Activated naive CD4-positive, alpha-beta T cell treated with anti-CD3 and anti-CD28 coated beads, Interleukin-2, amount 50 U/mL, for 72 hours (primary cell): ENCODE measurements around the gene DDX39A. TPM values are rescaled to one million over a fixed set of nuclear protein-coding genes. Genes with fewer than 3 reads are reported as not detected.

ENCODE experiments used
- ATAC-seq, 2 donors: fragments of 150-1000 bp; cut with Tn5 transposase; 2 replicates each; pipeline ENCODE4 v1.10.0; 2021; ENCODE audit warnings: mild to moderate bottlenecking in 2 of 2, moderate library complexity in 2 of 2
- DNase-seq, 2 donors: peaks; one replicate each; pipeline ENCODE4 v3.0.0; 2021 to 2022; ENCODE audit warnings: low spot score in 2 of 2
- H3K27ac Mint-ChIP-seq, 2 donors: one replicate each; pipeline ENCODE4 v1.8.0; 2022; ENCODE audit warnings: mild to moderate bottlenecking in 2 of 2, mixed read lengths in 2 of 2
- H3K36me3 Mint-ChIP-seq, 2 donors: one replicate each; pipeline ENCODE4 v1.8.0; 2022; ENCODE audit warnings: mixed read lengths in 2 of 2
- H3K9me3 Mint-ChIP-seq, 2 donors: one replicate each; pipeline ENCODE4 v1.8.0; 2022; ENCODE audit warnings: mixed read lengths in 2 of 2
- total RNA-seq, 2 donors: library from RNA; stranded (reverse); gene quantifications; one replicate each; pipeline ENCODE4 v1.2.3, GENCODE V29; 2022

The DDX39A gene
- total RNA-seq, 2 donors from 2014 or later, result 208 to 217 TPM

DNA sequence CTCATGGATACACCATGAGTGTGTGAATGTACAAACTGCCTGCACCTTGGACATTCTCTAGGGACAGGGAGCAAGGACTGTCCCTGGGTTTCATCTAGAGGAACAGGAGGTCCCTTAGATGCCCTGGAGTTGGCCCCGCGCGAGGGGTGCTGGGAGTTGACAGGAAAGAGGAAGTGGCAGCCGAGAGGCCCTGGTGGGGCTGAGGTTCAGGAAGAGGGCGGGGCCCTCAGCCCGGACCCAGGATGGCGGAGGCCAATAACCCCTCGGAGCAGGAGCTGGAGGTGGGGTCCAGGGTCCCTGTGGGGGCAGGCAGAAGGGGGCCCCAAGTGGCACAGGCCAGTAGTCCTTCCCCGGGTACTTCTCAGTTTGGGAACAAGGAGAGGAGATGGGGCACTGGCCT is 20.9 kb upstream of the DDX39A start:
- Mint-ChIP-seq H3K36me3 (peaks cover 18 to 21% of the 10 kb centered on the region in 2 donors), H3K27ac (peak overlapping the region; percentile 93 to 97), H3K9me3 (no peaks in the 10 kb centered on the region)
- ATAC-seq, result peak; percentile 95 to 98
- DNase-seq, result peak; percentile 78 to 79

DNA sequence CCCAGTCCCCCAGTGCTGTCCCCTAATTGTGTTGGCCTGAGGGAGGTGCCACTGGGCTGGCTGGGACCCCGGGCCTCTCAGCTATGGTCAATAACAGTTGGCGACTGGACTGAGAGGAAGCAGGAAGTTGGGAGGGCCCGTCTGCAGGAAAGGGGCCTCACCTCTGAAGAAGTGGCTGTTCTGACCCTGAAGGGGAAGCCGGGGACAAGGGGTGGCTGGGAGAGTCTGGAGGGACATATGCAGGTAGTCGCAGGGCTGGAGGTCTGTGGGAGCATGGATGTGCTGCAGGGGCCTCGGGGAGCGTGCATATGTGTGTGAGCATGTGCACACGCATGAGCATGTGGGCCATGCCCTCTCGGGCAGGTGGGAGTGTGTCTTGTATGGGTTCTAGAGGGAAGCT is 19.9 kb upstream of the DDX39A start:
- H3K36me3 Mint-ChIP-seq, result peaks cover 12 to 18% of the 10 kb centered on the region in 2 donors

DNA sequence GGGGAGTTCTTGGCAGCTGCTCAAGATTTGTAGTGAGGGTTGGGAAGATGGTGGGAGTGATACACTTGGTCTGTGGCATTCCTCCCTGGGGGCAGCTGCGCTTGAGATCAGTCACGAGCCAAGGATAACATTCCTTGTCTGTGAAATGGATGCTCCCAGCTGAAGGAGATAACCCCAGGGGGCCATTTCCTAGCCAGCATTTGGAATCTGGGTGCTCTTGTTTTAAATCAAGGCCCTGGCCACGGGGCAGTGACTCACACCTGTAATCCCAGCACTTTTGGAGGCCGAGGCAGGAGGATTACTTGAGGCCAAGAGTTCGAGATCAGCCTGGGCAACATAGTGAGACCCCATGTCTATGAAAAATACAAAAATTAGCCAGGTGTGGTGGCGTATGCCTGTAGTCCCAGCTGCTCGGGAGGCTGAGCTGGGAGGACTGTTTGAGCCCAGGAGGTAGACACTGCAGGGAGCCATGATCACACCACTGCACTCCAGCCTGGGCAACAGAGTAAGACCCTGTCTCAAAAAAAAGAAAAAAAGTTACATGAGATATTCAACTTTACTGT is 18.5 kb upstream of the DDX39A start:
- DNase-seq (no peak), ATAC-seq (no peak)
- peaks cover 6 to 8% of the 10 kb centered on the region in 2 donors for H3K36me3 Mint-ChIP-seq
- H3K9me3 Mint-ChIP-seq, result no peaks in the 10 kb centered on the region
- peak overlapping the region; percentile 39 to 44 for H3K27ac Mint-ChIP-seq

More for the DNA sequence above, 19.9 kb upstream of the DDX39A start:
- DNase-seq, result no peak
- H3K27ac Mint-ChIP-seq, result peak overlapping the region in 1 of 2 donors; percentile 93
- no peaks in the 10 kb centered on the region for H3K9me3 Mint-ChIP-seq
- no peak for ATAC-seq

DNA sequence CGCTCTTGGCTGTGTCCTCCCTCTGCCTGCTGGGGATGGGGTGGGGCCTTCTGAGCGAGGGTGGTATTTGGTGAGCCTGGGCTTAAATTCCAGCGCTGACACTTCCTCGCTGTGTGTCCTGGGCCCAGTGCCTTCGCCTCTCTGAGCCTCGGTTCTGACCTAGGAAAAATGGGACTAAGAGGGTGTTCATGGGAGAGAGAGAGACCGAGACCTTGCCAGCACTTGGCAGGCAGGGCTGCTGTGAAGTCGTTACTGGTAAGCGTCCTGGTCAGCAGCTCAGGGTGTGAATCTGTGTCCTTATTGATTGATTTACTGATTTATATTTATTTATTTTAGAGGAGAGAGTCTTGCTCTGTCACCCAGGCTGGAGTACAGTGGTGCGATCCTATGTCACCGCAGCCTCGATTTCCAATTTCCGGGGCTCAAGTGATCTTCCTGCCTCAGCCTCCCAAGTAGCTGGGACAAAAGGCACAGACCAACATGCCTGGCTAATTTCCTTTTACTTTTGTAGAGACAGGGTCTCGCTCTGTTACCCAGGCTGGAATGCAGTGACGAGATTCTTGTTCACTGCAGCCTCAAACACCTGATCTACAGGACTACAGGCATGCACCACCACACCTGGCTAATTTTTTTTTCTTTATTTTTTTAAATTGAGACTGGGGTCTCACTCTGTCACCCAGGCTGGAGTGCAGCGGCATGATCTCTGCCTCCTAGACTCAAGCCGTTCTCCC is 16.3 kb upstream of the DDX39A start:
- no peak for ATAC-seq
- DNase-seq, result no peak
- Mint-ChIP-seq H3K27ac (peak overlapping the region; percentile 26 to 82), H3K36me3 (peaks cover 5% of the 10 kb centered on the region in 2 donors), H3K9me3 (no peaks in the 10 kb centered on the region)

DNA sequence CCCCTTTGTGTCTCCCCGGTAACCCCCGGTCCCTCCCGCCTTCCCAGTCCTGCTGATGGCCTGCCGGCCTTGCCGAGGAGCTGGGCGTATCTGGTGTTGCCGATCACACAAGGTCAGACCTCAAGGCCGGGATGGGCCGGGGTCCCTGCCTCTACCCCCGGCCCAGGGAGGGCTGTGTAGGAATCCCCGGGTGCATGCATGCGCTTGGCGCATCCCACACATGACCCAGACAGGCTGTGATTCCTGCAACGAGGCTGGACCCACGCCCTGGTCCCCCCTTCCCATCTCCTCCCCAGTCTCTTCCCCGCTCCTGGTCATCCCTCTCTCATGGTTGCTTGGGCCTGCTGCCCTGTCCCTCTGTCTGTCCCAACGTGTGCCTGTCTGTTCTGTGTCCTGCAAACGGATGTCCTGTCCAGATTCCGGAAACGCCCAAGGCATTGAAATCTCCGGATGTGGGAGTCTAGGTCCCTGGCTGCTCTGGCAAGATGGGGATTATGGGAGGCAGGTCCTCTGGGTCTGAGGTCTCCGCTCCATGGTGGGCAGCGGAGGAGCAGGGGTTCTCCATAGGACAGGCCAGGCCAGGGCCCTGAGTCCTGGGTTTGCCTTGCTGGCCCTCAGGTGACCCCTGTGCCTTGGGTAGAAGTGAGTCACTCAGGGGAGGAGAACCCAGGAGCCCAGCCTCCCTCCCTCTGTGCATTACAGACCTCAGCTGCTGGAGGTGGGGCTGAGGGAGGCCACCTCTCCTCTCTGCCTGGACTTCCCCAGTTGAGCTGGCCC is 15.6 kb upstream of the DDX39A start:
- ATAC-seq (peak; percentile 47 to 86), DNase-seq (peak in 1 of 2 donors; percentile 72)
- Mint-ChIP-seq H3K36me3 (no peaks in the 10 kb centered on the region), H3K27ac (peak overlapping the region; percentile 82 to 91), H3K9me3 (no peaks in the 10 kb centered on the region)

DNA sequence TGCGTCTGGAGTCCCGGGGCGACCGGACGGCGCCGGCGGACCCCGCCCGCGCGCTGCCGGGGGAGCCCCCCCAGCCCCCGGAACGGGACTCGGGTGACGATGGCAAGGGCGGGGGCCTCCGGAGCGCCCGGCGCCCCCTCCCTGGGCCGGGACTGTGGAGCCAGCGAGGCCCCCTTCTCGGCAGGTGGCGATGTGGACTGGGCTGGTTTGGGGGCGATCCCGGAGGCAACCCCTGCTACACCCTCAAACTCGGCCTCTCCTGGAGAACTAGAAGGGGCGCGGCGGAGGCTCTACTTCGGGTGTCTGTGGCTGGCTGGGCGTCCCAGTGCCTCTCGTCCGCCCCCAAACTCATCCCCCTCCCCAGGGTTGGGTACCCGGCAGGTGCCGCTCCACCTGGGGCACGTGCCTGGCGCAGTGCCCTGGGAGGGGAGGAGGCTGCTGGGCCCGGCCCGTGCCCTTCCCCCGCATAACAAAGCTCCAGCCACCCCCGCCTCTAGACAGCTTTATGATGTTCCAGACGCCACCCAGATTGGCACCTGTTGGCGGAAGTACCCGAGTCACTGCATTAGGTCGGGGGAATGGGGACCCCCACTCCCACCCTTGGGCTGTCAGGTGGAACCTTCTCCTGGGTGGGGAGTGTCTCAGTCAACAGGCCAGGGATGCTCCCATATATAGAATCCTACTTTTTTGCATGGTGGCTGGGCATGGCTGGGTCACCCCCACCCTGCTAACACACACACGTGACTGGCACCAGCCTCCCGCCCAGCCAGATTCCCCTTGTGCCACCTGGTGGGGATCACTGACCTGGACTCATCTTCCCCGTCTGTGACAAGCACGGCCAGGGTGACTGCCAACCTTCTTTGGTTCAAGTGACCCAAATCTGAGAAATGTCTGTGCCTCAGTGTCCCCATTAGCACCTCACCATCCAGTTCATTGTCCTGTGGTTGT is 14.7 kb upstream of the DDX39A start:
- DNase-seq, result peak in 1 of 2 donors; percentile 32
- Mint-ChIP-seq H3K27ac (peak overlapping the region; percentile 82 to 91), H3K36me3 (no peaks in the 10 kb centered on the region), H3K9me3 (no peaks in the 10 kb centered on the region)
- peak; percentile 34 to 35 for ATAC-seq

DNA sequence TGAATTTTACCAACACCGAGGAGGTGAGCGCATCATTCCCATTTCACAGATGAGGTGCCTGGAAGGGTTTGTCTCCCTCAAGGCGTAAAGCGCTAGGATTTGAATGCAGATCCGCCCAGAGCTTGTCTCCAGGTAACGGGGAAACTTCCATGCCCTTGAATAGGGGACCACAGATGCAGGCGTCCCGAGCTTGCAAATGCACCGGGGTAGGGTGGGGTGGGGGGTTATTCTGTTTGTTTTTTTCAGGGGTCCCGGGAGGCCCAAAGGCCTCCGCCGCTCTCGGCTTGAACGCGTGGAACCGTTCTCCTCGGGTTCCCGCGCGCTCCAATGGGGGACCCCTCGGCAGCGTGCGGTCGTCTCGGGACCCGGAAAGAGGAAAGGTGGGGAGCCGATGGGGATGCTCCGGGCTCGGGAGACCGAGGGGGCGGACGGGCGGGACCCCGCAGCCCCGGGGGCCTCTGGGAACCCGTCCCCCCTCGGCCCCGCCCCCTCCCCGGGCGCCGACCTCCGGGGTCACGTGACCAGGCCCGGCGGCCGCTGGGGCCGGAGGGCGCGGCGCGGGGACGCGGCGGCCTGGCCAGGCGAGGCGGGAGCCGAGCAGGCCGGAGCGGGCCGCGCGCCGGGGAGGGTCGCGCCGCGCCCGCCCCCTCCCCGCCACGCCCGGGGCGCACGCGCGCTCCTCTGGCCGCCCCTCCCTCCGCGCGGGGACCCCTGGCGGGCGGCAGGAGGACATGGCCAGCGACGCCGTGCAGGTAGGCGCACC is 13.8 kb upstream of the DDX39A start, which contains the start of gene PKN1:
Gene PKN1 (plus strand): TSS at position 516 of the 763 bp plus-strand sequence. CDS start 216 bp downstream, at position 732.
- no peaks in the 10 kb centered on the region for H3K9me3 Mint-ChIP-seq

DNA sequence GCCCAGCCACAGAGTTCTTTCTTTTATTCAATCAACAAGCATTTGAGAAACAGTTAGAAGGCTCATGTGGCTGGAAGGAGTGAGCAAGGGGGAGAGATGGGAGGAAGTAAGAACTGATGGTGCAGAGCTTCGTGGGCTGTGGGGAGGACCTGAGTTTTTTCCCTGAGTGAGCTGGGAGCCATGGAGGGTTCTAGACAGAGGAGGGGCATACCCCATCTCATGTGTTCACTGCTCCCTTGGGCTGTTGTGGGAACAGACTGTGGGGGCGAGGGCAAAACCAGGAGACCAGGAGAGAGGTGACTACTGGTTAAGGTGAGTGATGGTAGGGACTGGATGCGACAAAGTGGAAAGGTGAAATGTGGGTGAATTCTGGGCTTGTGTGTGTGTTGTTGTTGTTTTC is 11.6 kb upstream of the DDX39A start:
- no peak for ATAC-seq
- H3K36me3 Mint-ChIP-seq, result no peaks in the 10 kb centered on the region
- no peak for DNase-seq
- peak overlapping the region in 1 of 2 donors; percentile 36 for H3K27ac Mint-ChIP-seq
- H3K9me3 Mint-ChIP-seq, result no peaks in the 10 kb centered on the region

More for the DNA sequence above, 13.8 kb upstream of the DDX39A start, which contains the start of gene PKN1:
- Mint-ChIP-seq H3K36me3 (no peaks in the 10 kb centered on the region), H3K27ac (peak within 1 kb of the TSS; percentile 82 to 95)
- DNase-seq (peak in 1 of 2 donors; percentile 70), ATAC-seq (peak; percentile 39 to 66)

DNA sequence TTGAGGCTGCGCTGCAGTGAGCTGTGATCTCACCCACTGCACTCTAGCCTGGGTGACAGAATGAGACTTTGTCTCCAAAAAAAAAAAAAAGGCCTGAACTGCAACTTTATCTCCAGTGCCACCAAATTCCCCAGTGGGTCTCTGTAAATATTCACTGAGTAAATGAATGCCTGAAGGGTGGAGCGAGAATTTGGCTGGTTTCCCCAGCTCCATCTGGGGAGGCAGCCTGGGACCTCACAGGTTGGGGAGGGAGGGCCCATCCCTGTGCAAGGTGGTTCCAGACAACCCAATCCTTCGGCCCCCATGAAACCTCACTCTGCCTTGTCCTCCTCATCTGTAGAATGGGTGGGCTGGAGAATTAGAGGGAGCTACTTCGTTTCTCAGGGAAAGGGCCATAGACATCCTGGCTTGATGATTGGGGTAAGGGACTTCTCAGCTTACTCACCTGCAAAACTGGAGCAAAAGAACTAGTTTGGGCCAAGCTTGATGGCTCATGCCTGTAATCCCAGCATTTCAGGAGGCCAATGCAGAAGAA is 9.8 kb upstream of the DDX39A start:
- H3K36me3 Mint-ChIP-seq, result no peaks in the 10 kb centered on the region
- no peak for ATAC-seq
- DNase-seq, result no peak
- H3K9me3 Mint-ChIP-seq, result no peaks in the 10 kb centered on the region
- no peak overlapping the region for H3K27ac Mint-ChIP-seq

DNA sequence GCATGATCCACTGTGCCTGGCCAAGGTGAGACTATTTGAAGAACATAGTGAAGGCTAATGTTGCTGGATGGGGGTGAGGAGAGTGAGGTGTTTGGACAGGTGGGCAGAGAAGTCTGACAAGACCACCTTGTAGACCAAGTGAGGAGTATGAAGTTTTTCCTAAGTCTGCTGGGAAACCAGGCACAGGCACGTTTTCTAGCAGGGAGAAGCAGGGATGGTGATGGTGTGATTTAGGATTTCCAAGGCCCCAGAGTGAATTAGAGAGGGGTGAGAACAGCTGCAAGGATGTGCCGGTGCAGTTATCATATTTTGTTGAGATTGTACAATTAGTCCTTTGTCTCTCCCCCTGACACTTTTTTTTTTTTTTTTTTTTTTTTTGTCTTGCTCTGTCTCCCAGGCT is 8.3 kb upstream of the DDX39A start:
- no peak for ATAC-seq
- H3K9me3 Mint-ChIP-seq, result no peaks in the 10 kb centered on the region
- DNase-seq, result no peak
- H3K27ac Mint-ChIP-seq, result no peak overlapping the region
- H3K36me3 Mint-ChIP-seq, result no peaks in the 10 kb centered on the region

DNA sequence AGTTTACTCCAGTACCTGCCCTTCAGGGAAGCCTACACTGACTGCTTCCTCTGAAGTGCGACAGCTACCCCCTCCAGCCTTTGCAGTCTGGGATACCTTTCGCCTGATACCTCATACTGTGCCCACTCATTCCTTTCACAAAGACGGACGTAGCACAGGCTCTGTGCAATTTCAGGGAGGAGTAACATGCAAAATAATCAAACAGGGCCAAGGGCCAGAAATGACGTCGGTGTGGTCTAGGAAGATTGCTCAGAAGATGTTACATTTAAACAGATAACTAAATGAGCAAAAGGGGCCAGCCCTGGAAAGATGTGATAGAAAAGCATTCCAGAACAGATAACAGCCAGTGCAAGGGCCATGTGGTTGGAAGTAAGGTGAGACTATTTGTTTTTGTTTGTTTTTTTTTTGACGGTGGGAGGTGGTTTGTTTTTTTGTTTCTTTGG is 6.6 kb upstream of the DDX39A start:
- H3K27ac Mint-ChIP-seq, result no peak overlapping the region
- no peaks in the 10 kb centered on the region for H3K36me3 Mint-ChIP-seq
- DNase-seq, result no peak
- no peak for ATAC-seq
- H3K9me3 Mint-ChIP-seq, result no peaks in the 10 kb centered on the region

DNA sequence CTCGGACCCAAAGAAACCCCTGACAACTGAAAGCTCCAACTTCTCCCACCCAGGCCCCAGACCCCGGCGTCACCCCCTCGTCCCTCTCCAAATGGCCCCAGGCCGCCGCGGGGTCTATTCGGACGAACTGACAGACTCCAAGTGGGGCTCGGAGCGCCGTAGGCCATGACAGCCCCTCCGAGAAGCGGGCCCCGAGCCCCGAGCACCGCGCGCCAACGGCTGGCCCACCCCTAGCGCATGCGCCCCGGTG is 360 bp downstream of the DDX39A start:
- Mint-ChIP-seq H3K36me3 (peaks cover 29 to 33% of the 10 kb centered on the region in 2 donors), H3K27ac (peak overlapping the region; percentile 93 to 99), H3K9me3 (no peaks in the 10 kb centered on the region)
- DNase-seq (peak in 1 of 2 donors; percentile 89), ATAC-seq (peak; percentile 70 to 77)

DNA sequence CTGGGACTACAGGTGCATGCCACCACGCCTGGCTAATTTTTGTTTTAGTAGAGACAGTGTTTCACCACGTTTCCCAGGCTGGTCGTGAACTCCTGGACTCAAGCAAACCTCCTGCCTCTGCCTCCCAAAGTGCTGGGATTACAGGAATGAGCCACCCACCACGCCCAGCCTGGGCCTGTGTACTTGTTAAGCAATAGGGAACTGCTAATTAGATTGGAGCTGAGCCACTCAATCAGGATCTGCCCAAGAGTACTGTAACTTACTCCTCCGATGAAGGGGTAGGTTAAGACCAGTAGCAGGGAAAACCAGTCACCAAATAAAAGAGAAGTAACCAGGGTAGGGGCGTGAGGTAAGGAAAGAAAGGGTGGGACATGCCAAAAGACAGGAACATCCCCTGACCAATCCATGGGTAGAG is 2.3 kb downstream of the DDX39A start:
- H3K27ac Mint-ChIP-seq, result peak overlapping the region; percentile 77 to 86
- H3K9me3 Mint-ChIP-seq, result no peaks in the 10 kb centered on the region
- ATAC-seq (no peak), DNase-seq (no peak)
- H3K36me3 Mint-ChIP-seq, result peaks cover 29 to 40% of the 10 kb centered on the region in 2 donors

DNA sequence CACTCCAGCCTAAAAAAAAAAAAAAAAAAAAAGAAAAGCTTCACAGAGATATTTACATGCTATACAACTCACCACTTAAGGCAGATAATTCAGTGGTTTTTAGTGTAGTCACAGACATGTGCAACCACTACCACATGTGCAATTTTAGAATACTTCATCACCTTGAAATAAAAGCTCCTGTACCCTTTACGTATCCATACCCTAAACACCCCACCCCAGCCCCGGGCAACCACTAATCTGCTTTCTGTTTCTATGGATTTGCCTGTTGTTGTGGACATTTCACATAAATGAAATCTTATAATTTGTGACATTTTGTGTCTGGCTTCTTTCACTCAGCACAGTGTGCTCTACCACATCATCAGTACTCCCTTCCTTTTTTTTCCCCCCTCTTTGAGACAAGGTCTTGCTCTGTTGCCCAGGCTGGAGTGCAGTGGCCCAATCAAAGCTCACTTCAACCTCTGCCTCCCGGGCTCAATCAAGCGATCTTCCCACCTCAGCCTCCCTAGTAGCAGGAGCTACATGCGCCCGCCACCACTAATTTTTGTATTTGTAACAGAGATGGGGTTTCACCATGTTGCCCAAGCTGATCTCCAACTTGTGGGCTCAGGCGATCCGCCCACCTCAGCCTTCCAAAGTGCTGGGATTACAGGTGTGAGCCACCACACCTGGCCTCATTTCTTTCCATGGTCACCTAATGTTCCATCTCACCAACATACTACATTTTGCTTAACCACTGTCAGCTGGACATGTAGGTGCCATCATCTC is 4.0 kb downstream of the DDX39A start:
- peaks cover 34 to 44% of the 10 kb centered on the region in 2 donors for H3K36me3 Mint-ChIP-seq
- peak overlapping the region; percentile 77 to 86 for H3K27ac Mint-ChIP-seq
- DNase-seq (no peak), ATAC-seq (no peak)
- no peaks in the 10 kb centered on the region for H3K9me3 Mint-ChIP-seq

DNA sequence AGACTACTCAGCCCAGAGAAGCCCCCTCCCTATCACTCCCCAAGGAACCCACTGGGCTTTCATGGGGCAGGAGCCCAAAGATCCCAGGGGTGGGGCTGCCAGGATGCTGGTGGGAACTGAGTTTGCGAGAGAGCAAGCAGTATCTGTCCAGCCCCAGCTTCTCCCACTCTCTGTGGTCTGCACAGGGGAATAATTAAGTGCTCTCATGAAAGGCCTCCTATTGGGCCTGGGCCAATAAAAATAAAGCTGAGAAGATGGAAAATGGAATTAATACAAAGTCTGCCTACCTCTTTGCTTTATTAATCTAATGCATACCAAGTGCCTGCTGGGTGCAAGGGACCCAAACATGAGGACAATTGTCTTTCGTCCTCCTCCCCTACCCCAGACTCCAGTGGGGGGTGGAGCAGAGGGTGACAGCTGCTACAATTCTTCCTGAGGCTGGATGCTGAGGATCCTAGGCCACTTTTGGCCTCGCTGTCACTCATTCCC is 5.4 kb downstream of the DDX39A start:
- Mint-ChIP-seq H3K36me3 (peaks cover 27 to 37% of the 10 kb centered on the region in 2 donors), H3K27ac (peak overlapping the region; percentile 92 to 93), H3K9me3 (no peaks in the 10 kb centered on the region)
- no peak for ATAC-seq
- no peak for DNase-seq
